Adrenal gland (tissue), 5 donors: ENCODE results near the gene HACL1.

Experiments
- POLR2A ChIP-seq, 2 donors: fragments of 450-650 bp; IDR thresholded peaks; one replicate each; pipeline ENCODE4 v1.6.1; 2017; ENCODE audit warnings: antibody characterized with exemption in 2 of 2, mild to moderate bottlenecking in 2 of 2, moderate library complexity in 1 of 2
- TF ChIP-seq, protein P1 (sequence below), 6 experiments: fragments of 450-650 bp in 4 of 6; fragments of 200-600 bp in 2 of 6; sonication (generic) in 1 of 6; IDR thresholded peaks; 1 replicate in 5 of 6; 2 replicates in 1 of 6; pipeline versions ENCODE4 v1.5.1 to v1.8.0; 2016 to 2021; ENCODE audit warnings: antibody characterized with exemption in 6 of 6, mild to moderate bottlenecking in 2 of 6, moderate library complexity in 1 of 6
- donor health status: DM: no; HTN: no; CAD: no.

DNA sequence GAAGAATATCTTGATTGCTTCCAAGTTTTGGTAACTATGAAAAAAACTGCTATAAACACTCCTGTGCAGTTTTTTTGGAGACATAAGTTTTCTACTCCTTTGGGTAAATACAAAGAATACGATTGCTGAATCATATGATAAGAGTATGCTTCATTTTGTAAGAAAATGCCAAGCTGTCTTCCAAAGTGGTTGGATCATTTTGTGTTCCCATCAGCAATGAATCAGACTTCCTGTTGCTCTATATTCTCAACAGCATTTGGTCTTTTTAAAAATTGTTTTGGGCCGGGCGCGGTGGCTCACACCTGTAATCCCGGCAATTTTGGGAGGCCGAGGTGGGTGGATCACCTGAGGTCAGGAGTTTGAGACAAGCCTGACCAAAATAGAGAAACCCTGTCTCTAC, 14.7 kb upstream of the HACL1 start:
- no peak for TF ChIP-seq POLR2A (IDR thresholded peaks at IDR 0.05)
- TF ChIP-seq, protein P1, sequence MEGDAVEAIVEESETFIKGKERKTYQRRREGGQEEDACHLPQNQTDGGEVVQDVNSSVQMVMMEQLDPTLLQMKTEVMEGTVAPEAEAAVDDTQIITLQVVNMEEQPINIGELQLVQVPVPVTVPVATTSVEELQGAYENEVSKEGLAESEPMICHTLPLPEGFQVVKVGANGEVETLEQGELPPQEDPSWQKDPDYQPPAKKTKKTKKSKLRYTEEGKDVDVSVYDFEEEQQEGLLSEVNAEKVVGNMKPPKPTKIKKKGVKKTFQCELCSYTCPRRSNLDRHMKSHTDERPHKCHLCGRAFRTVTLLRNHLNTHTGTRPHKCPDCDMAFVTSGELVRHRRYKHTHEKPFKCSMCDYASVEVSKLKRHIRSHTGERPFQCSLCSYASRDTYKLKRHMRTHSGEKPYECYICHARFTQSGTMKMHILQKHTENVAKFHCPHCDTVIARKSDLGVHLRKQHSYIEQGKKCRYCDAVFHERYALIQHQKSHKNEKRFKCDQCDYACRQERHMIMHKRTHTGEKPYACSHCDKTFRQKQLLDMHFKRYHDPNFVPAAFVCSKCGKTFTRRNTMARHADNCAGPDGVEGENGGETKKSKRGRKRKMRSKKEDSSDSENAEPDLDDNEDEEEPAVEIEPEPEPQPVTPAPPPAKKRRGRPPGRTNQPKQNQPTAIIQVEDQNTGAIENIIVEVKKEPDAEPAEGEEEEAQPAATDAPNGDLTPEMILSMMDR (IDR thresholded peaks at IDR 0.05) = no peak
